Fibroblast of lung (primary cell): ENCODE results near the gene RPN1. TPM values are rescaled to one million over a fixed set of nuclear protein-coding genes. Genes with fewer than 3 reads are reported as not detected.

Source experiments
- DNase-seq, 2 donors: peaks; one replicate each; pipeline versions ENCODE4 v3.0.0 to v3.0.0-alpha.2; 2010; ENCODE audit warnings: low read depth in 2 of 2
- H2AFZ ChIP-seq: 2 replicates; pipeline ENCODE4 v1.5.1; 2012; ENCODE audit warnings: low read length, control low read depth, inconsistent platforms
- H3K27ac ChIP-seq: 2 replicates; pipeline ENCODE4 v1.5.1; 2011; ENCODE audit warnings: low read length, control low read depth; ENCODE audit not compliant: insufficient read depth
- H3K27me3 ChIP-seq: 2 replicates; pipeline ENCODE4 v1.5.1; 2011; ENCODE audit warnings: mild to moderate bottlenecking, low read length; ENCODE audit not compliant: control insufficient read depth, insufficient read depth
- H3K36me3 ChIP-seq: 2 replicates; pipeline ENCODE4 v1.5.1; 2011; ENCODE audit warnings: low read length; ENCODE audit not compliant: control insufficient read depth, insufficient read depth
- H3K4me1 ChIP-seq: 2 replicates; pipeline ENCODE4 v1.5.1; 2011; ENCODE audit warnings: low read length; ENCODE audit not compliant: control insufficient read depth, insufficient read depth; ENCODE audit errors: extremely low read depth
- H3K4me2 ChIP-seq: 2 replicates; pipeline ENCODE4 v1.5.1; 2011; ENCODE audit warnings: low read length, control low read depth; ENCODE audit not compliant: insufficient read depth; ENCODE audit errors: extremely low read depth
- H3K4me3 ChIP-seq, 4 experiments: fragments of 200-600 bp in 1 of 4; sonication (generic) in 1 of 4; replicated peaks in 1 of 4; 2 replicates each; pipeline ENCODE4 v1.5.1; 2011 to 2016; ENCODE audit warnings: low read length in 4 of 4, low read depth in 3 of 4, mild to moderate bottlenecking in 3 of 4, control low read depth in 2 of 4, inconsistent platforms in 1 of 4, mixed read lengths in 1 of 4; ENCODE audit not compliant: insufficient read depth in 1 of 4; ENCODE audit errors: control extremely low read depth in 1 of 4
- H3K79me2 ChIP-seq: 2 replicates; pipeline ENCODE4 v1.5.1; 2012; ENCODE audit warnings: mild to moderate bottlenecking, low read length, inconsistent platforms; ENCODE audit not compliant: control insufficient read depth, insufficient read depth
- H3K9ac ChIP-seq: 2 replicates; pipeline ENCODE4 v1.5.1; 2011; ENCODE audit warnings: mild to moderate bottlenecking, low read length, control low read depth; ENCODE audit not compliant: insufficient read depth
- H3K9me3 ChIP-seq: 2 replicates; pipeline ENCODE4 v1.5.1; 2012; ENCODE audit warnings: low read depth, low read length; ENCODE audit not compliant: control insufficient read depth, insufficient read depth
- H4K20me1 ChIP-seq: 2 replicates; pipeline ENCODE4 v1.5.1; 2011; ENCODE audit warnings: low read length; ENCODE audit not compliant: control insufficient read depth, insufficient read depth; ENCODE audit errors: extremely low read depth
- CTCF ChIP-seq, 2 donors: IDR thresholded peaks in 1 of 2; conservative IDR thresholded peaks in 1 of 2; 1 replicate in 1 of 2; 2 replicates in 1 of 2; pipeline ENCODE4 v1.5.1; 2011 to 2012; ENCODE audit warnings: low read length in 2 of 2, control low read depth in 1 of 2, inconsistent platforms in 1 of 2, low read depth in 1 of 2, mild to moderate bottlenecking in 1 of 2
- EZH2 ChIP-seq: IDR thresholded peaks from 2 replicates; pipeline ENCODE4 v1.5.1; 2012; ENCODE audit warnings: low read length, control low read depth, mild to moderate bottlenecking; ENCODE audit errors: missing control alignments
- polyA plus RNA-seq, 2 donors: library from polyadenylated mRNA; depleted of rRNA in 1 of 2; stranded (reverse) in 1 of 2; unstranded in 1 of 2; fragments of >200 nt; gene quantifications; 2 replicates each; pipeline ENCODE4 v1.2.1, GENCODE V29; 2011 to 2012; ENCODE audit warnings: missing spikeins in 1 of 2
- total RNA-seq: library from RNA; depleted of rRNA; stranded (reverse); fragments of >200 nt; gene quantifications from 2 replicates; pipeline ENCODE4 v1.2.1, GENCODE V29; 2014

RPN1 gene
- total and polyA plus RNA-seq, 2 donors (not counting 1 experiment from before 2014, with no cell fraction given) = 359 to 417 TPM

DNA sequence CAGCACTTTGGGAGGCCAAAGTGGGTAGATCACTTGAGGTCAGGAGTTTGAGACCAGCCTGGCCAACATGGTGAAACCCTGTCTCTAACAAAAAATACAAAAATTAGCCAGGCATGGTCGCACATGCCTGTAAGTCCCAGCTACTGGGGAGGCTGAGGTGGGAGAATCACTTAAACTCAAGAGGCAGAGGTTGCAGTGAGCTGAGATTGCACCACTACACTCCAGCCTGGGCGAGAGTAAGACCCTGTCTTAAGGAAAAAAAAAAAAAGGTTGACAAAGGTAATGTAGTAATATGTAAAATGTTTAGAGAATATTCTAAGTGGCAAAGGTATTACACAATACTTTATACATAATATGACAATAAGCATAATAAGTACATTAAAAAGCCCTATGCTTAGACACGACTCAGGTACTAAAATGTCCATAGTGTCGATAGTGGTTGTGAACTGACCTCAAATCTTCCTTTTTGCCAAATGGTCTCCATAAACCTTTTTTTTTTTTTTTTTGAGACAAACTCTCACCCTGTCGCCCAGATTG, 16.5 kb downstream of the RPN1 start:
- Histone ChIP-seq H3K27me3 (no peaks in the 10 kb centered on the region), H3K4me3 (no peak overlapping the region), H3K9me3 (no peaks in the 10 kb centered on the region), H3K4me1 (no peaks in the 10 kb centered on the region), H3K4me2 (no peak overlapping the region), H4K20me1 (peaks cover 2% of the 10 kb centered on the region), H3K27ac (no peak overlapping the region), H3K36me3 (peaks cover 17% of the 10 kb centered on the region), H3K79me2 (peaks cover 36% of the 10 kb centered on the region), H3K9ac (no peak overlapping the region), H2AFZ (no peak overlapping the region)
- TF ChIP-seq CTCF (conservative IDR thresholded peaks at IDR 0.05 in 1 of 2, IDR thresholded peaks at IDR 0.05 in 1 of 2; ENCODE audit: low read depth in 1 of 2, low read length in 2 of 2) (no peak), EZH2 (no peak)
- no peak for DNase-seq

- TF ChIP-seq CTCF (conservative IDR thresholded peaks at IDR 0.05 in 1 of 2, IDR thresholded peaks at IDR 0.05 in 1 of 2; ENCODE audit: low read depth in 1 of 2, low read length in 2 of 2) (no peak), EZH2 (no peak)
- DNase-seq = no peak
- H3K9ac ChIP-seq = no peak overlapping the region
- no peak overlapping the region for H2AFZ ChIP-seq
- no peak overlapping the region for H3K27ac ChIP-seq
- H3K4me3 ChIP-seq = no peak overlapping the region
- no peak overlapping the region for H3K4me2 ChIP-seq
- peaks cover 22% of the 10 kb centered on the region for H3K79me2 ChIP-seq
- H3K27me3 ChIP-seq = no peaks in the 10 kb centered on the region
- no peaks in the 10 kb centered on the region for H3K4me1 ChIP-seq
- H4K20me1 ChIP-seq = peaks cover 2% of the 10 kb centered on the region
- peaks cover 11% of the 10 kb centered on the region for H3K36me3 ChIP-seq
- H3K9me3 ChIP-seq = no peaks in the 10 kb centered on the region
Measured at GRCh38 chr3:128632301-128632700, 18.3 kb downstream of the RPN1 start.

GRCh38 chr3:128629936-128630335, 20.7 kb downstream of the RPN1 start:
- H3K79me2 ChIP-seq = peaks cover 13% of the 10 kb centered on the region

More at GRCh38 chr3:128629936-128630335, 20.7 kb downstream of the RPN1 start:
- peaks cover 24% of the 10 kb centered on the region for H3K36me3 ChIP-seq
- H3K4me1 ChIP-seq = no peaks in the 10 kb centered on the region
- no peak overlapping the region for H3K9ac ChIP-seq
- DNase-seq = no peak
- no peak overlapping the region for H2AFZ ChIP-seq
- no peak overlapping the region for H3K27ac ChIP-seq
- no peak overlapping the region for H3K4me2 ChIP-seq
- no peaks in the 10 kb centered on the region for H3K27me3 ChIP-seq
- no peaks in the 10 kb centered on the region for H3K9me3 ChIP-seq
- peaks cover 1% of the 10 kb centered on the region for H4K20me1 ChIP-seq
- TF ChIP-seq EZH2 (no peak), CTCF (conservative IDR thresholded peaks at IDR 0.05 in 1 of 2, IDR thresholded peaks at IDR 0.05 in 1 of 2; ENCODE audit: low read depth in 1 of 2, low read length in 2 of 2) (no peak)
- H3K4me3 ChIP-seq = no peak overlapping the region
